Measurements from ENCODE around the gene CDK19. TPM values are rescaled to one million over a fixed set of nuclear protein-coding genes. Genes with fewer than 3 reads are reported as not detected.

The CDK19 gene
- total RNA-seq, 1 donor from 2014 or later = 21.8 TPM

DNA sequence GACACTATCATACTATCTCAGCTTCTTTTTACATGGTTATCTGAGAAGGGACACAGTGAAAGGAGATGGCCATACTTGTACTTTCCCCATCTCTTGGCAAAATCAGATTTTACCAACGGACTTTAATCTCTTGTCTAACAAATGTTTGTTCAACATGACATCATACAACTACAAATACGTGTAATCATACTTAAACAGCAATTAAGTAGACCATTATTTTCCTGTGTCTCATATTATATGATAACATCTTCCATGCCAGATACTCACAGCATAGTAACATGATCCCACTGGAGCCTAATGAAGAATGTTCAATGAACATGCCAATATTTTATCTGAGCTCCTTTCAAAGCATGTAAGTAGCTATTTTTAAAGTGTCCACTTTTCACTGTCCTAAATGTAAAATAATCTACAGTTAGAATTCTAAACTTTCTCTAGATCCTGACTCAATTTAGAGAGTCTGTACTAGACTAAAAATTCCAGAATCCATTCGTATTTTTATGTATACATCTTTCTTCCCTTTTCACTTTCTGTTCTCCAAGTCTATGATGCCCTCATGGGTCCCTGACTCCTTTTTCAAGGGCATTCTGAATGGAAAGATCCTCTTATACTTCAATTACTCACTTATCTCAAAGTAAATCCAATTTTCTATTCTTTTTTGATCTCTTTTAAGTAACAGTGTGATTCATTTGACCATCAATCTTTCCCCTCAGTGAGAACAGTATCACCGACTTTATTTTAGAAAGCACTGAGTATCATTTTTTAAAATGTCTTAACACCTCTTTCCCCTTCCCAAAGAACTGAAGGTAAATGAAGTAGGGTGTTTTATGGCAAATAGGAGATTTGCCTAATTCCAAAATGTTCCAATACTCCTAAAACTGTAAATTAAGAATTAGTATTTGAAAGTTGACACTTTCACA, 133.5 kb downstream of the CDK19 start:
- no peaks in the 10 kb centered on the region for H3K36me3 ChIP-seq (ENCODE audit: insufficient read depth, low read length)
- no peaks in the 10 kb centered on the region for H4K20me1 ChIP-seq (ENCODE audit: insufficient read depth, low read length)
- no peak overlapping the region for H2AFZ ChIP-seq (ENCODE audit: low read depth, low read length)
- no peaks in the 10 kb centered on the region for H3K4me1 ChIP-seq (ENCODE audit: insufficient read depth, low read length)
- no peaks in the 10 kb centered on the region for H3K27me3 ChIP-seq (ENCODE audit: insufficient read depth, low read length)
- DNase-seq (ENCODE audit: low read depth) (no peak), FAIRE-seq (peak; percentile 39)
- H3K36me3 Mint-ChIP-seq (ENCODE audit: low read depth, unreplicated experiment) = no peaks in the 10 kb centered on the region
- no peaks in the 10 kb centered on the region for H3K4me1 Mint-ChIP-seq (ENCODE audit: low read depth, unreplicated experiment)
- H3K9me3 Mint-ChIP-seq (ENCODE audit: unreplicated experiment) = no peaks in the 10 kb centered on the region
- H3K27me3 Mint-ChIP-seq (ENCODE audit: low read depth, unreplicated experiment) = no peaks in the 10 kb centered on the region
- TF ChIP-seq, protein P1, sequence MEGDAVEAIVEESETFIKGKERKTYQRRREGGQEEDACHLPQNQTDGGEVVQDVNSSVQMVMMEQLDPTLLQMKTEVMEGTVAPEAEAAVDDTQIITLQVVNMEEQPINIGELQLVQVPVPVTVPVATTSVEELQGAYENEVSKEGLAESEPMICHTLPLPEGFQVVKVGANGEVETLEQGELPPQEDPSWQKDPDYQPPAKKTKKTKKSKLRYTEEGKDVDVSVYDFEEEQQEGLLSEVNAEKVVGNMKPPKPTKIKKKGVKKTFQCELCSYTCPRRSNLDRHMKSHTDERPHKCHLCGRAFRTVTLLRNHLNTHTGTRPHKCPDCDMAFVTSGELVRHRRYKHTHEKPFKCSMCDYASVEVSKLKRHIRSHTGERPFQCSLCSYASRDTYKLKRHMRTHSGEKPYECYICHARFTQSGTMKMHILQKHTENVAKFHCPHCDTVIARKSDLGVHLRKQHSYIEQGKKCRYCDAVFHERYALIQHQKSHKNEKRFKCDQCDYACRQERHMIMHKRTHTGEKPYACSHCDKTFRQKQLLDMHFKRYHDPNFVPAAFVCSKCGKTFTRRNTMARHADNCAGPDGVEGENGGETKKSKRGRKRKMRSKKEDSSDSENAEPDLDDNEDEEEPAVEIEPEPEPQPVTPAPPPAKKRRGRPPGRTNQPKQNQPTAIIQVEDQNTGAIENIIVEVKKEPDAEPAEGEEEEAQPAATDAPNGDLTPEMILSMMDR (IDR thresholded peaks at IDR 0.05; ENCODE audit: insufficient read depth, low read depth, low read length) = no peak
- no peak for TF ChIP-seq EZH2 (IDR thresholded peaks at IDR 0.05; ENCODE audit: insufficient read depth, low read length)
- no peak overlapping the region for H3K27ac ChIP-seq (ENCODE audit: low read depth, low read length)
- H3K4me2 ChIP-seq (ENCODE audit: low read length) = no peak overlapping the region
- no peak overlapping the region for H3K4me3 Mint-ChIP-seq (ENCODE audit: unreplicated experiment)
- no peak overlapping the region for H3K9ac ChIP-seq (ENCODE audit: low read length)
- no peaks in the 10 kb centered on the region for H3K9me3 ChIP-seq (ENCODE audit: insufficient read depth, low read depth, low read length)
- H3K27ac Mint-ChIP-seq (ENCODE audit: unreplicated experiment) = no peak overlapping the region
- H3K79me2 ChIP-seq (ENCODE audit: insufficient read depth, low read length) = no peaks in the 10 kb centered on the region
- no peak overlapping the region for H3K4me3 ChIP-seq (ENCODE audit: insufficient read depth, low read depth, low read length)

DNA sequence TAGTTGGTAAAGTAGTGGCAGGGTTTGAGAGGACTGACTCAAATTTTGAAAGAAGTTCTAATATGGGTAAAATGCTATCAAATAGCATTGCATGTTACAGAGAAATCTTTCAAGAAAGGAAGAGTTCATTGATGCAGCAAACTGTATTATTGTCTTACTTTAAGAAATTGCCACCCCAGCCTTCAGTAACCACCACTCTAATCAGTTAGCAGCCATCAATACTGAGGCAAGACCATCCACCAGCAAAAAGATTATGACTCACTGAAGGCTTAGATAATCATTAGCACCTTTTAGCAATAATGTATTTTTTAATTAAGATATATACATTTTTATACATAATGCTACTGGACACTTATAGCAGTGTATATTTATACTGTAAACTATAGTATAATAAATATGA, 138.9 kb downstream of the CDK19 start:
- no peak for TF ChIP-seq EZH2 (IDR thresholded peaks at IDR 0.05; ENCODE audit: insufficient read depth, low read length)
- TF ChIP-seq, protein P1 (IDR thresholded peaks at IDR 0.05; ENCODE audit: insufficient read depth, low read depth, low read length) = no peak
- no peaks in the 10 kb centered on the region for H3K4me1 Mint-ChIP-seq (ENCODE audit: low read depth, unreplicated experiment)
- no peak for DNase-seq (ENCODE audit: low read depth)
- no peak overlapping the region for H3K4me3 ChIP-seq (ENCODE audit: insufficient read depth, low read depth, low read length)
- no peak overlapping the region for H3K27ac Mint-ChIP-seq (ENCODE audit: unreplicated experiment)
- no peaks in the 10 kb centered on the region for H3K27me3 Mint-ChIP-seq (ENCODE audit: low read depth, unreplicated experiment)
- H3K4me1 ChIP-seq (ENCODE audit: insufficient read depth, low read length) = no peaks in the 10 kb centered on the region
- no peak for FAIRE-seq
- no peaks in the 10 kb centered on the region for H3K79me2 ChIP-seq (ENCODE audit: insufficient read depth, low read length)
- H3K9me3 ChIP-seq (ENCODE audit: insufficient read depth, low read depth, low read length) = no peaks in the 10 kb centered on the region
- H3K9me3 Mint-ChIP-seq (ENCODE audit: unreplicated experiment) = no peaks in the 10 kb centered on the region
- no peaks in the 10 kb centered on the region for H3K27me3 ChIP-seq (ENCODE audit: insufficient read depth, low read length)
- no peak overlapping the region for H3K4me3 Mint-ChIP-seq (ENCODE audit: unreplicated experiment)
- no peak overlapping the region for H3K4me2 ChIP-seq (ENCODE audit: low read length)
- no peak overlapping the region for H3K27ac ChIP-seq (ENCODE audit: low read depth, low read length)
- H3K36me3 ChIP-seq (ENCODE audit: insufficient read depth, low read length) = no peaks in the 10 kb centered on the region
- no peaks in the 10 kb centered on the region for H4K20me1 ChIP-seq (ENCODE audit: insufficient read depth, low read length)
- no peak overlapping the region for H2AFZ ChIP-seq (ENCODE audit: low read depth, low read length)
- H3K9ac ChIP-seq (ENCODE audit: low read length) = no peak overlapping the region
- H3K36me3 Mint-ChIP-seq (ENCODE audit: low read depth, unreplicated experiment) = no peaks in the 10 kb centered on the region

DNA sequence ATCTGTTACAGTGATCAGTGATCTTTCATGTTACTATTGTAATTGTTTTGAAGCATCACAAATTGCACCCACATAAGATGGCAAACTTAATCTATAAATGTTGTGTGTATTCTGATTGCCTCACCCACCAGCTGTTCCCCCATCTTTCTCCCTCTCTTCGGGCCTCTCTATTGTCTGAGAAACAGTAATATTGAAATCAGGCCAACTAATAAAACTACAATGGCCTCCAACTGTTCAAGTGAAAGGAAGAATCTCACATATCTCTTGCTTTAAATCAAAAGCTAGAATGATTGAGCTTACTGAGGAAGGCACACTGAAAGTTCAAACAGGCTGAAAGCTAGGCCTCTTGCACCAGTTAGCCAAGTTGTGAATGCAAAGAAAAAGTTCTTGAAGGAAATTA, 141.2 kb downstream of the CDK19 start:
- Mint-ChIP-seq H3K4me3 (ENCODE audit: unreplicated experiment) (no peak overlapping the region), H3K27ac (ENCODE audit: unreplicated experiment) (no peak overlapping the region), H3K36me3 (ENCODE audit: low read depth, unreplicated experiment) (no peaks in the 10 kb centered on the region), H3K9me3 (ENCODE audit: unreplicated experiment) (no peaks in the 10 kb centered on the region), H3K27me3 (ENCODE audit: low read depth, unreplicated experiment) (no peaks in the 10 kb centered on the region), H3K4me1 (ENCODE audit: low read depth, unreplicated experiment) (no peaks in the 10 kb centered on the region)
- no peak overlapping the region for H3K27ac ChIP-seq (ENCODE audit: low read depth, low read length)
- H2AFZ ChIP-seq (ENCODE audit: low read depth, low read length) = no peak overlapping the region
- H4K20me1 ChIP-seq (ENCODE audit: insufficient read depth, low read length) = no peaks in the 10 kb centered on the region
- no peak overlapping the region for H3K4me3 ChIP-seq (ENCODE audit: insufficient read depth, low read depth, low read length)
- FAIRE-seq = no peak
- H3K27me3 ChIP-seq (ENCODE audit: insufficient read depth, low read length) = no peaks in the 10 kb centered on the region
- no peaks in the 10 kb centered on the region for H3K9me3 ChIP-seq (ENCODE audit: insufficient read depth, low read depth, low read length)
- DNase-seq (ENCODE audit: low read depth) = no peak
- no peak overlapping the region for H3K9ac ChIP-seq (ENCODE audit: low read length)
- no peaks in the 10 kb centered on the region for H3K79me2 ChIP-seq (ENCODE audit: insufficient read depth, low read length)
- H3K4me1 ChIP-seq (ENCODE audit: insufficient read depth, low read length) = no peaks in the 10 kb centered on the region
- TF ChIP-seq EZH2 (IDR thresholded peaks at IDR 0.05; ENCODE audit: insufficient read depth, low read length) = no peak
- TF ChIP-seq, protein P1 (IDR thresholded peaks at IDR 0.05; ENCODE audit: insufficient read depth, low read depth, low read length) = no peak
- no peak overlapping the region for H3K4me2 ChIP-seq (ENCODE audit: low read length)
- H3K36me3 ChIP-seq (ENCODE audit: insufficient read depth, low read length) = no peaks in the 10 kb centered on the region

Data from astrocyte (in vitro differentiated cells and primary cell).